Motor neuron (in vitro differentiated cells): ENCODE measurements around the gene NR2F1-AS1. TPM values are rescaled to one million over a fixed set of nuclear protein-coding genes. Genes with fewer than 3 reads are reported as not detected.
A peak's percentile ranks its signal among the peaks of the same experiment; 100 is the strongest.
"Not testable (repeated sequence)": the region's sequence is repeated elsewhere in the genome, so short reads cannot be mapped to it uniquely, and the experiment has no call there.

Source experiments
- ATAC-seq, 8 experiments: fragments of 200-7000 bp; cut with Tn5 transposase; replicated peaks in 6 of 8; 2 replicates each; pipeline ENCODE4 v1.8.0; 2021; ENCODE audit warnings: mild to moderate bottlenecking in 8 of 8, moderate library complexity in 8 of 8
- H3K27ac ChIP-seq, 2 donors: fragments of 250-450 bp; sonication (Bioruptor Pico); 2 replicates each; pipeline ENCODE4 v1.9.0; 2021; ENCODE audit warnings: antibody characterized with exemption in 2 of 2, mild to moderate bottlenecking in 2 of 2, moderate library complexity in 1 of 2
- H3K4me1 ChIP-seq, 2 donors: fragments of 250-450 bp; sonication (Bioruptor Pico); replicated peaks in 1 of 2; 2 replicates each; pipeline ENCODE4 v1.6.1; 2021; ENCODE audit warnings: antibody characterized with exemption in 2 of 2, mild to moderate bottlenecking in 2 of 2, moderate library complexity in 1 of 2
- H3K4me3 ChIP-seq, 5 donors: fragments of 250-450 bp; sonication (Bioruptor Pico); 2 replicates each; pipeline ENCODE4 v1.9.0; 2021; ENCODE audit warnings: antibody characterized with exemption in 5 of 5, mild to moderate bottlenecking in 5 of 5, moderate library complexity in 4 of 5
- WGBS, 10 experiments: fragments of 450-650 bp; shearing (Covaris generic); methylation state at CpG; one replicate each; pipeline ENCODE4 v1.0.0; 2022; 5-methylcytosine and 5-hydroxymethylcytosine counted together
- in situ Hi-C, 9 experiments: fragments of 400-800 bp; cut with MboI; loops; one replicate each; pipeline ENCODE4 v1.15.0; 2021; ENCODE audit warnings: low sequenced_read_pairs in 9 of 9, low pct_unique_long_range_greater_than_20kb in 2 of 9; ENCODE audit not compliant: unreplicated experiment in 9 of 9
- total RNA-seq, 8 experiments: library from RNA; unstranded; fragments of 300-600 nt; gene quantifications; 2 replicates each; pipeline versions ENCODE4 v1.2.3 to v1.2.4, GENCODE V29; 2022

The NR2F1-AS1 gene
- total RNA-seq, 8 experiments from 2014 or later: 2.7 to 62.0 (median 51.1) TPM

GRCh38 chr5:93570294-93571113, 10.5 kb downstream of the NR2F1-AS1 start:
- Histone ChIP-seq H3K4me1 (peaks cover 29 to 67% of the 10 kb centered on the region in 2 donors), H3K27ac (no peak overlapping the region), H3K4me3 (no peak overlapping the region)
- in situ Hi-C loops: loop anchor here in 1 of 9 experiments (10.0 kb wide), 1 partner anchor 666 kb away; no protein-coding TSS in a partner anchor
- 60 to 73% (median 63%) methylated on average over 1 to 26 of the region's 70 CpGs; no CpG with 5 or more reads in 4 of the 10 experiments for WGBS, 10 experiments
- no peak for ATAC-seq

- no peak for ATAC-seq
- Histone ChIP-seq H3K4me3 (no peak overlapping the region), H3K27ac (no peak overlapping the region), H3K4me1 (peaks cover 19 to 57% of the 10 kb centered on the region in 2 donors)
- in situ Hi-C loops: loop anchor here in 1 of 9 experiments (10.0 kb wide), 1 partner anchor 665 kb away; no protein-coding TSS in a partner anchor
- 62 to 100% (median 80%) methylated on average over 4 to 10 of the region's 13 CpGs for WGBS, 10 experiments
Measured at GRCh38 chr5:93569300-93570160, 11.5 kb downstream of the NR2F1-AS1 start.

GRCh38 chr5:93567424-93567823, 13.6 kb downstream of the NR2F1-AS1 start:
- in situ Hi-C loops: no loop called here
- no peak overlapping the region for H3K27ac ChIP-seq

GRCh38 chr5:93566091-93566490, 14.9 kb downstream of the NR2F1-AS1 start:
- no peak overlapping the region for H3K4me3 ChIP-seq
- H3K4me1 ChIP-seq: peaks cover 9 to 28% of the 10 kb centered on the region in 2 donors
- in situ Hi-C loops: no loop called here
- no peak overlapping the region for H3K27ac ChIP-seq
- no peak for ATAC-seq

More at GRCh38 chr5:93567424-93567823, 13.6 kb downstream of the NR2F1-AS1 start:
- ATAC-seq: peak in 5 of 8 experiments; percentile 25 to 63 (median 48)
- peaks cover 9 to 36% of the 10 kb centered on the region in 2 donors for H3K4me1 ChIP-seq
- 57 to 100% (median 71%) methylated on average over 1 of the region's 1 CpG; no CpG with 5 or more reads in 5 of the 10 experiments for WGBS, 10 experiments
- H3K4me3 ChIP-seq: no peak overlapping the region

GRCh38 chr5:93557021-93557604, 23.9 kb downstream of the NR2F1-AS1 start:
- in situ Hi-C loops: no loop called here
- WGBS, 10 experiments: 89 to 100% (median 93%) methylated on average over 1 to 2 of the region's 2 CpGs; no CpG with 5 or more reads in 2 of the 10 experiments
- Histone ChIP-seq H3K4me3 (no peak overlapping the region), H3K4me1 (no peaks in the 10 kb centered on the region), H3K27ac (no peak overlapping the region)
- no peak for ATAC-seq

GRCh38 chr5:93549594-93549993, 31.4 kb downstream of the NR2F1-AS1 start:
- WGBS, 10 experiments: 83 to 100% (median 100%) methylated on average over 1 of the region's 3 CpGs; no CpG with 5 or more reads in 6 of the 10 experiments
- ATAC-seq, H3K4me1 ChIP-seq, H3K4me3 ChIP-seq, in situ Hi-C loops, H3K27ac ChIP-seq: not testable (repeated sequence)

GRCh38 chr5:93545872-93546271, 35.1 kb downstream of the NR2F1-AS1 start:
- no peaks in the 10 kb centered on the region for H3K4me1 ChIP-seq
- 50 to 100% (median 91%) methylated on average over 1 to 4 of the region's 4 CpGs for WGBS, 10 experiments
- in situ Hi-C loops: no loop called here
- no peak for ATAC-seq
- H3K4me3 ChIP-seq: no peak overlapping the region
- no peak overlapping the region for H3K27ac ChIP-seq

GRCh38 chr5:93532370-93532769, 48.6 kb downstream of the NR2F1-AS1 start:
- H3K4me1 ChIP-seq: peaks cover 0 to 4% of the 10 kb centered on the region in 2 donors
- in situ Hi-C loops: no loop called here
- 0 to 80% (median 33%) methylated on average over 1 to 4 of the region's 4 CpGs for WGBS, 10 experiments
- H3K4me3 ChIP-seq: no peak overlapping the region
- no peak overlapping the region for H3K27ac ChIP-seq
- ATAC-seq: peak in 3 of 8 experiments; percentile 46 to 68 (median 55)

- H3K4me3 ChIP-seq, H3K27ac ChIP-seq, in situ Hi-C loops, ATAC-seq, H3K4me1 ChIP-seq: not testable (repeated sequence)
- 25 to 97% (median 88%) methylated on average over 1 to 3 of the region's 3 CpGs for WGBS, 10 experiments
Measured at GRCh38 chr5:93521815-93522214, 59.2 kb downstream of the NR2F1-AS1 start.

- no peak for ATAC-seq
- in situ Hi-C loops: no loop called here
- H3K27ac ChIP-seq: no peak overlapping the region
- no peak overlapping the region for H3K4me3 ChIP-seq
- no peaks in the 10 kb centered on the region for H3K4me1 ChIP-seq
Measured at GRCh38 chr5:93519740-93520139, 61.3 kb downstream of the NR2F1-AS1 start.

- in situ Hi-C loops: no loop called here
- no peak overlapping the region for H3K4me3 ChIP-seq
- no peak overlapping the region for H3K27ac ChIP-seq
- no peak for ATAC-seq
- H3K4me1 ChIP-seq: peaks cover 0 to 7% of the 10 kb centered on the region in 2 donors
Measured at GRCh38 chr5:93517828-93518227, 63.2 kb downstream of the NR2F1-AS1 start.

GRCh38 chr5:93513298-93513697, 67.7 kb downstream of the NR2F1-AS1 start:
- in situ Hi-C loops: no loop called here
- 83 to 100% (median 100%) methylated on average over 1 of the region's 1 CpG; no CpG with 5 or more reads in 1 of the 10 experiments for WGBS, 10 experiments
- no peak overlapping the region for H3K27ac ChIP-seq
- no peak overlapping the region for H3K4me3 ChIP-seq
- peaks cover 2 to 7% of the 10 kb centered on the region in 2 donors for H3K4me1 ChIP-seq
- ATAC-seq: no peak

- in situ Hi-C loops: no loop called here
- peaks cover 2 to 7% of the 10 kb centered on the region in 2 donors for H3K4me1 ChIP-seq
- 19 to 100% (median 73%) methylated on average over 1 to 3 of the region's 3 CpGs for WGBS, 10 experiments
- no peak overlapping the region for H3K4me3 ChIP-seq
- no peak overlapping the region for H3K27ac ChIP-seq
- ATAC-seq: no peak
Measured at GRCh38 chr5:93512799-93513198, 68.2 kb downstream of the NR2F1-AS1 start.
